Testis (tissue), 2 donors: ENCODE results near the gene LRRC32.

Source experiments
- POLR2A ChIP-seq: fragments of 450-650 bp; IDR thresholded peaks from one replicate; pipeline ENCODE4 v1.6.1; 2017; ENCODE audit warnings: antibody characterized with exemption, mild to moderate bottlenecking, moderate library complexity
- TF ChIP-seq, protein P1 (sequence below), 3 experiments: fragments of 450-650 bp in 2 of 3; fragments of 200-600 bp in 1 of 3; sonication (generic) in 1 of 3; IDR thresholded peaks; one replicate each; pipeline ENCODE4 v1.5.1; 2016 to 2019; ENCODE audit warnings: antibody characterized with exemption in 3 of 3, mild to moderate bottlenecking in 2 of 3, moderate library complexity in 1 of 3

DNA sequence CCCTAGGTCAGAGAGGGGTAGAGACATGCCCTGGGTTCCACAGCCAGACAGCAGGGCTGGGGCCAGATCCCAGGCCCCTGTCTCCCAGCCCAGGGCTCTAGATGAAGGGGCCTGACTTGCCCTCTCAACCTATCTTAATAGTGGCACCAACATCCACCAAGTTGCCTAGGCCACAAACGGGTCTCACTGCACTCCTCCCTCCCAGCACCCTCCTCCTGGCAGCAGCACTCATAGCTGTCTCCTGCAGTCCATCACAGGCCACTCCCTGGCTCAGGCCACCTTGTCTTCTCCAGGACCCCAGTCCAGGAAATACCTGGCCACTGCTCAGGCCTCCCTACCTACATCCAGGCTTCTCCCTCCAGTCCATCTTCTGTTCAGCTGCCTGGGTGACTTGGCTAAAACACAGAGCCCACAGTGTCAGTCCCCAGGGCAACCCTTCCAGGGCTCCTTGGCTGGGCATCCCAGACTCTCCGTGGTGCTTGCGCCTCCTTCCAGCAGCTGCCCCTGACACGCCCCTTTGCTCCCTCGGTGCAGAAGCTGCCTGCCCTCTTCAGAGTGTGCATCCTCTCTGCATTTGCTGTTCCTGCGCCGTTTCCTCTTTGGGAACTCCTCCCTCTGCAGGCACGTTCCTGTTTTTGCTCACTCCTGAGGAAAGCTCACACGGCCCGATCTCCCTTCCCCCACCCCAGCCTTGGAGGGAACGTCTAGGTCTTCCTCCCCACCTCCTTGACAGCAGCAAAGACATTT, 40.5 kb downstream of the LRRC32 start:
- TF ChIP-seq, protein P1, sequence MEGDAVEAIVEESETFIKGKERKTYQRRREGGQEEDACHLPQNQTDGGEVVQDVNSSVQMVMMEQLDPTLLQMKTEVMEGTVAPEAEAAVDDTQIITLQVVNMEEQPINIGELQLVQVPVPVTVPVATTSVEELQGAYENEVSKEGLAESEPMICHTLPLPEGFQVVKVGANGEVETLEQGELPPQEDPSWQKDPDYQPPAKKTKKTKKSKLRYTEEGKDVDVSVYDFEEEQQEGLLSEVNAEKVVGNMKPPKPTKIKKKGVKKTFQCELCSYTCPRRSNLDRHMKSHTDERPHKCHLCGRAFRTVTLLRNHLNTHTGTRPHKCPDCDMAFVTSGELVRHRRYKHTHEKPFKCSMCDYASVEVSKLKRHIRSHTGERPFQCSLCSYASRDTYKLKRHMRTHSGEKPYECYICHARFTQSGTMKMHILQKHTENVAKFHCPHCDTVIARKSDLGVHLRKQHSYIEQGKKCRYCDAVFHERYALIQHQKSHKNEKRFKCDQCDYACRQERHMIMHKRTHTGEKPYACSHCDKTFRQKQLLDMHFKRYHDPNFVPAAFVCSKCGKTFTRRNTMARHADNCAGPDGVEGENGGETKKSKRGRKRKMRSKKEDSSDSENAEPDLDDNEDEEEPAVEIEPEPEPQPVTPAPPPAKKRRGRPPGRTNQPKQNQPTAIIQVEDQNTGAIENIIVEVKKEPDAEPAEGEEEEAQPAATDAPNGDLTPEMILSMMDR (IDR thresholded peaks at IDR 0.05) = no peak
- no peak for TF ChIP-seq POLR2A
